Measurements from ENCODE around the gene SLC15A1.

The SLC15A1 gene

DNA sequence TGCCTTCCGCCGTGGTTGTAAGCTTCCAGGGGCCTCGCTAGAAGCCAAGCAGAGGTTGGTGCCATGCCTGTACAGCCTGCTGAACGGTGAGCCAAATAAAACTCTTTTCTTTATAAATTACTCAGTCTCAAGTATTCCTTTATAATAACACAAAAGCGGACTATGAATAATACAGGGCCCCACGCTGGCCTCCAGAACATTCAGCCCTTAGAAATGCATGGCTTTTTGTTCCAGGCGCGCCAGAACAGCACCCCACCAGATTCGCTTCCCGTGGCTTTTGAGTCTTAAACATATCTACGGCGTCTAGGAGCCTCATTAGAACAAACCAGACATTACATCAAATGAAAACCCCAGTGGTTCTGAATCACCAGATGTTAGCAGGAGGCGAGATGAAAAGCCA is 75.1 kb downstream of the SLC15A1 start:
- Histone ChIP-seq H3K4me1 (ENCODE audit: control insufficient read depth, insufficient read depth, low read length) (peaks cover 11% of the 10 kb centered on the region; the same call in 1 of the 2 replicates), H3K27me3 (ENCODE audit: control insufficient read depth, insufficient read depth, low read length) (no peaks in the 10 kb centered on the region), H3K4me3 (ENCODE audit: low read depth, low read length) (no peak overlapping the region), H3K27ac (ENCODE audit: low read depth, low read length) (no peak overlapping the region), H3K9me3 (ENCODE audit: control insufficient read depth, insufficient read depth, low read depth, low read length) (no peaks in the 10 kb centered on the region), H3K9ac (ENCODE audit: low read length) (no peak overlapping the region), H3K36me3 (ENCODE audit: control insufficient read depth, insufficient read depth, low read length) (no peaks in the 10 kb centered on the region)

DNA sequence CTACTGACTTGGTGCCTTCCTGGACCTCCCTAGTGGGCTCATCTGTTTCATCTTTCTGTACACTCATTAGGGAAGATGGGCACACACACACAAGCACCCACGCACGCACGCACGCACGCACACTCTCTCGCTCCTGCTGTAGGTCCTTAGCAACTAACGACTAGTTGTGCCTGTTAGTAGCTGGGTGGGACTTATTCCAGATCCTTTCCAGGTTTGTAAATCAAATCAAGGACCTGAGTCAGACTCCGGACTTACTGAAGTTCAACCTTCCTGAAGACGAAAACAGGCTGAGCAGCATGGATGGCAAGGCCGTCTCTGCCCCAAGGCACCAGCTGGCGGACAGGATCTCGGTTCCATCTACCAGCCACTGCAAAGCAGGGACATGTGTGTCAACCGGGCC is 76.2 kb downstream of the SLC15A1 start:
- Histone ChIP-seq H3K27me3 (ENCODE audit: control insufficient read depth, insufficient read depth, low read length) (no peaks in the 10 kb centered on the region), H3K4me3 (ENCODE audit: low read depth, low read length) (no peak overlapping the region), H3K36me3 (ENCODE audit: control insufficient read depth, insufficient read depth, low read length) (no peaks in the 10 kb centered on the region), H3K9me3 (ENCODE audit: control insufficient read depth, insufficient read depth, low read depth, low read length) (no peaks in the 10 kb centered on the region), H3K9ac (ENCODE audit: low read length) (no peak overlapping the region), H3K27ac (ENCODE audit: low read depth, low read length) (no peak overlapping the region), H3K4me1 (ENCODE audit: control insufficient read depth, insufficient read depth, low read length) (peaks cover 11% of the 10 kb centered on the region; the same call in 1 of the 2 replicates)

DNA sequence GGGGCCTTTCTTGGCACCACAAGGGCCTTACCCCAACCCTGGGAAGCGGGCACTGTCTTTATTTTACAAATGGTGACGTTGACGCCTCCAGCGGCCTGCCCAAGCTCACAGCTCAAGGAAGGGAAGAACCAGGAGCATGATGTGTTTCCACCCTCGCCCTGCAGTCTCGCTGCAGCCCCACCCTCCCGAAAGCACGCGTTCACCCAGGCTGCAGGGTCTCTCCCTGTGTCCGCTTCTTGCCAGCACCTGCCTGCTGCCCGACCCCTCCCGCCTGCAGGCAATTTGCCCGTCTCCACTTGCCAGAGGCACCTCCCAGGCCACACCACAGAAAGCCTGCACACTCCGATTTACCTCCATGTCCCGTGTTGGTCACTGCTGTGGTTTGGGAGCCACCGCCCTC is 76.6 kb downstream of the SLC15A1 start:
- Histone ChIP-seq H3K36me3 (ENCODE audit: control insufficient read depth, insufficient read depth, low read length) (no peaks in the 10 kb centered on the region), H3K27ac (ENCODE audit: low read depth, low read length) (no peak overlapping the region), H3K4me1 (ENCODE audit: control insufficient read depth, insufficient read depth, low read length) (peaks cover 11% of the 10 kb centered on the region; the same call in 1 of the 2 replicates), H3K9me3 (ENCODE audit: control insufficient read depth, insufficient read depth, low read depth, low read length) (no peaks in the 10 kb centered on the region), H3K27me3 (ENCODE audit: control insufficient read depth, insufficient read depth, low read length) (no peaks in the 10 kb centered on the region), H3K4me3 (ENCODE audit: low read depth, low read length) (no peak overlapping the region), H3K9ac (ENCODE audit: low read length) (no peak overlapping the region)

DNA sequence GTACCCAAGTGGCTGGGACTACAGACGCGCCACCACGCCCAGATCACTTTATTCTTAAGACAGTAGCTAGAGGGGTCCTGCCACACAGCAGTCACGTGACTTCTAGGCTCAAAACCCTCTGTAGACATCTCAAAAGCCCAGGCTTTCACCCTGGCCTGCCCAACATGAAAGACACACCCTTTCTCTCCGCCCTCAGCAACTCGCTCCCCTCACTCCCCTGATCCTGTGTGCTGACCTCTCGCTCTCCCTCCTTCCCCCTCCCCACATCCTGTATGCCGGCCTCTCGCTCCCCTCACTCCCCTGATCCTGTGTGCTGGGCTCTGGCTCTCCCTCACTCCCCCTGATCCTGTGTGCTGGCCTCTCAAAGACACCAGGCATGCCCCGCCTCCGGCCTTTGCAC is 77.4 kb downstream of the SLC15A1 start:
- Histone ChIP-seq H3K27me3 (ENCODE audit: control insufficient read depth, insufficient read depth, low read length) (no peaks in the 10 kb centered on the region), H3K4me3 (ENCODE audit: low read depth, low read length) (no peak overlapping the region), H3K4me1 (ENCODE audit: control insufficient read depth, insufficient read depth, low read length) (peaks cover 11% of the 10 kb centered on the region; the same call in 1 of the 2 replicates), H3K27ac (ENCODE audit: low read depth, low read length) (no peak overlapping the region), H3K9ac (ENCODE audit: low read length) (no peak overlapping the region), H3K36me3 (ENCODE audit: control insufficient read depth, insufficient read depth, low read length) (no peaks in the 10 kb centered on the region), H3K9me3 (ENCODE audit: control insufficient read depth, insufficient read depth, low read depth, low read length) (no peaks in the 10 kb centered on the region)

- no peak overlapping the region for H3K27ac ChIP-seq (ENCODE audit: low read depth, low read length)
- no peaks in the 10 kb centered on the region for H3K27me3 ChIP-seq (ENCODE audit: control insufficient read depth, insufficient read depth, low read length)
- no peak overlapping the region for H3K9ac ChIP-seq (ENCODE audit: low read length)
- no peaks in the 10 kb centered on the region for H3K9me3 ChIP-seq (ENCODE audit: control insufficient read depth, insufficient read depth, low read depth, low read length)
- H3K4me1 ChIP-seq (ENCODE audit: control insufficient read depth, insufficient read depth, low read length) = peaks cover 11% of the 10 kb centered on the region; the same call in 1 of the 2 replicates
- no peaks in the 10 kb centered on the region for H3K36me3 ChIP-seq (ENCODE audit: control insufficient read depth, insufficient read depth, low read length)
- peak overlapping the region; percentile 25; the same call in 1 of the 2 replicates for H3K4me3 ChIP-seq (ENCODE audit: low read depth, low read length)
Measured at GRCh38 chr13:98672947-98673613, 79.4 kb downstream of the SLC15A1 start.

GRCh38 chr13:98668155-98668554 is 84.3 kb downstream of the SLC15A1 start:
- Histone ChIP-seq H3K9me3 (ENCODE audit: control insufficient read depth, insufficient read depth, low read depth, low read length) (no peaks in the 10 kb centered on the region), H3K27me3 (ENCODE audit: control insufficient read depth, insufficient read depth, low read length) (no peaks in the 10 kb centered on the region), H3K4me1 (ENCODE audit: control insufficient read depth, insufficient read depth, low read length) (peaks cover under 1% of the 10 kb centered on the region; the same call in 1 of the 2 replicates), H3K9ac (ENCODE audit: low read length) (no peak overlapping the region), H3K27ac (ENCODE audit: low read depth, low read length) (no peak overlapping the region), H3K36me3 (ENCODE audit: control insufficient read depth, insufficient read depth, low read length) (no peaks in the 10 kb centered on the region), H3K4me3 (ENCODE audit: low read depth, low read length) (no peak overlapping the region)

- H3K27me3 ChIP-seq (ENCODE audit: control insufficient read depth, insufficient read depth, low read length) = no peaks in the 10 kb centered on the region
- H3K27ac ChIP-seq (ENCODE audit: low read depth, low read length) = no peak overlapping the region
- H3K4me3 ChIP-seq (ENCODE audit: low read depth, low read length) = no peak overlapping the region
- no peaks in the 10 kb centered on the region for H3K9me3 ChIP-seq (ENCODE audit: control insufficient read depth, insufficient read depth, low read depth, low read length)
- H3K4me1 ChIP-seq (ENCODE audit: control insufficient read depth, insufficient read depth, low read length) = no peaks in the 10 kb centered on the region
- no peaks in the 10 kb centered on the region for H3K36me3 ChIP-seq (ENCODE audit: control insufficient read depth, insufficient read depth, low read length)
- no peak overlapping the region for H3K9ac ChIP-seq (ENCODE audit: low read length)
Measured at GRCh38 chr13:98665638-98665995, 86.9 kb downstream of the SLC15A1 start.

GRCh38 chr13:98664924-98665637 is 87.4 kb downstream of the SLC15A1 start:
- no peaks in the 10 kb centered on the region for H3K9me3 ChIP-seq (ENCODE audit: control insufficient read depth, insufficient read depth, low read depth, low read length)
- no peak overlapping the region for H3K9ac ChIP-seq (ENCODE audit: low read length)
- H3K27me3 ChIP-seq (ENCODE audit: control insufficient read depth, insufficient read depth, low read length) = no peaks in the 10 kb centered on the region
- H3K27ac ChIP-seq (ENCODE audit: low read depth, low read length) = no peak overlapping the region
- no peaks in the 10 kb centered on the region for H3K4me1 ChIP-seq (ENCODE audit: control insufficient read depth, insufficient read depth, low read length)
- no peaks in the 10 kb centered on the region for H3K36me3 ChIP-seq (ENCODE audit: control insufficient read depth, insufficient read depth, low read length)
- no peak overlapping the region for H3K4me3 ChIP-seq (ENCODE audit: low read depth, low read length)

DNA sequence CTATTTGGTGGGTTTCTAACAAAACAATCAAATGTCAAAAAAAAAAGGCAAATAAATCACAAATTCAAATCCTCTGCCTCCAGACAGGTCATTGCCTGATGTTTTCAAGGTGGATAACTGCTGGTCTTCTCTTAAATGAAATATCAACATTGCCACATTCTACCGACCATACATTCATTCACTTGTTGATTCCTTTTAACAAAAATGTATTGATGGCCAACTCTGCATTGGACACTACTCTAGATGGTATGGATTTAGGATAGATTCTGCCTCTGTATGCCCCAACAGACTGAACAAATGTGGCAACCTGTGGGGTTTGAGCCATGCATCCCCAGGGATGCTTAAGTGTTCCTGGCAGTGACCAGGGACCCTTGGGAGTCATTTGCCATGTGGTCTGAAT is 88.0 kb downstream of the SLC15A1 start:
- no peaks in the 10 kb centered on the region for H3K27me3 ChIP-seq (ENCODE audit: control insufficient read depth, insufficient read depth, low read length)
- no peak overlapping the region for H3K9ac ChIP-seq (ENCODE audit: low read length)
- H3K36me3 ChIP-seq (ENCODE audit: control insufficient read depth, insufficient read depth, low read length) = no peaks in the 10 kb centered on the region
- peaks cover 3% of the 10 kb centered on the region; the same call in 1 of the 2 replicates for H3K9me3 ChIP-seq (ENCODE audit: control insufficient read depth, insufficient read depth, low read depth, low read length)
- H3K4me3 ChIP-seq (ENCODE audit: low read depth, low read length) = no peak overlapping the region
- no peak overlapping the region for H3K27ac ChIP-seq (ENCODE audit: low read depth, low read length)
- H3K4me1 ChIP-seq (ENCODE audit: control insufficient read depth, insufficient read depth, low read length) = no peaks in the 10 kb centered on the region

GRCh38 chr13:98664047-98664446 is 88.4 kb downstream of the SLC15A1 start:
- H3K27ac ChIP-seq (ENCODE audit: low read depth, low read length) = no peak overlapping the region
- H3K27me3 ChIP-seq (ENCODE audit: control insufficient read depth, insufficient read depth, low read length) = no peaks in the 10 kb centered on the region
- H3K4me3 ChIP-seq (ENCODE audit: low read depth, low read length) = no peak overlapping the region
- H3K36me3 ChIP-seq (ENCODE audit: control insufficient read depth, insufficient read depth, low read length) = no peaks in the 10 kb centered on the region
- H3K9me3 ChIP-seq (ENCODE audit: control insufficient read depth, insufficient read depth, low read depth, low read length) = peaks cover 6% of the 10 kb centered on the region; the same call in 1 of the 2 replicates
- no peaks in the 10 kb centered on the region for H3K4me1 ChIP-seq (ENCODE audit: control insufficient read depth, insufficient read depth, low read length)
- no peak overlapping the region for H3K9ac ChIP-seq (ENCODE audit: low read length)

DNA sequence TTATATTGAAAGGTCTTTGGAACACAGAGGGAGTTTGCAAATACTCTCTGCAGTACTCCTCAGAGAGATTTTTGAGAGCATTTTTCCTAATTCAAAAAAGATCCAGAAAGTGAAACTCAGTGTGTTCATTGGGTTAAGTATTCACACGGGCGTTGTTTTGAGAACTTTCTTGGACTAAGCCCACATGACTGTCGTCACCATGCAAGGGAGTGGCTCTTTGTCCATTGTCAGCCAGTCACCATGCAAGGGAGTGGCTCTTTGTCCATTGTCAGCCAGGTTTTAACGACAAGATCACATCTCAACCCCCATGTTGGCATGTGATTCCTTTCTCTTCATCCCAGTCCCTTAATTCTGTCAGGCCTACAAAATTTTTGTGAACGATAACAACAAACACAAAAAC is 94.3 kb downstream of the SLC15A1 start:
- Histone ChIP-seq H3K9me3 (ENCODE audit: control insufficient read depth, insufficient read depth, low read depth, low read length) (peaks cover 15% of the 10 kb centered on the region), H3K27me3 (ENCODE audit: control insufficient read depth, insufficient read depth, low read length) (no peaks in the 10 kb centered on the region), H3K36me3 (ENCODE audit: control insufficient read depth, insufficient read depth, low read length) (no peaks in the 10 kb centered on the region), H3K4me3 (ENCODE audit: low read depth, low read length) (no peak overlapping the region), H3K9ac (ENCODE audit: low read length) (no peak overlapping the region), H3K27ac (ENCODE audit: low read depth, low read length) (no peak overlapping the region), H3K4me1 (ENCODE audit: control insufficient read depth, insufficient read depth, low read length) (peaks cover 1% of the 10 kb centered on the region; the same call in 1 of the 2 replicates)

Measured in HUES6 (cell line).